Left lung (tissue), 10 donors: ENCODE results near the gene CLTA. TPM values are rescaled to one million over a fixed set of nuclear protein-coding genes. Genes with fewer than 3 reads are reported as not detected.
"Not testable (repeated sequence)": the region's sequence is repeated elsewhere in the genome, so short reads cannot be mapped to it uniquely, and the experiment has no call there.

ENCODE experiments used
- ATAC-seq: fragments of 200-7000 bp; cut with Tn5 transposase; one replicate; pipeline ENCODE4 v1.9.1; 2020; ENCODE audit warnings: moderate library complexity
- DNase-seq, 4 donors: peaks; one replicate each; pipeline ENCODE4 v3.0.0-alpha.2; 2013 to 2020
- H3K27ac ChIP-seq, 2 donors: fragments of 200-600 bp; sonication (generic) in 1 of 2; one replicate each; pipeline versions ENCODE4 v1.5.0 to v1.8.0; 2020 to 2021
- H3K27me3 ChIP-seq, 2 donors: fragments of 200-600 bp; sonication (generic) in 1 of 2; one replicate each; pipeline versions ENCODE4 v1.5.0 to v1.8.0; 2020 to 2021
- H3K36me3 ChIP-seq, 2 donors: fragments of 200-600 bp; sonication (generic) in 1 of 2; one replicate each; pipeline versions ENCODE4 v1.5.0 to v1.8.0; 2020 to 2021
- H3K4me1 ChIP-seq, 2 donors: fragments of 200-600 bp; one replicate each; pipeline ENCODE4 v1.8.0; 2021
- H3K4me3 ChIP-seq, 2 donors: fragments of 200-600 bp; sonication (generic) in 1 of 2; one replicate each; pipeline versions ENCODE4 v1.5.0 to v1.8.0; 2020 to 2021; ENCODE audit warnings: mild to moderate bottlenecking in 1 of 2
- H3K9me3 ChIP-seq, 2 donors: fragments of 200-600 bp; sonication (generic) in 1 of 2; one replicate each; pipeline versions ENCODE4 v1.5.0 to v1.8.0; 2020 to 2021
- intact Hi-C, 2 donors: fragments of 100-400 bp; cut with DNase I; formaldehyde crosslinking; loops; one replicate each; pipeline versions ENCODE4 v1.11.2 to v1.14.2; 2022
- polyA plus RNA-seq, 6 donors: library from polyadenylated mRNA; unstranded; fragments of 120-200 nt; gene quantifications; one replicate each; pipeline ENCODE4 v1.2.1, GENCODE V29; 2013; ENCODE audit not compliant: insufficient read length in 6 of 6
- total RNA-seq, 2 donors: library from RNA; stranded (reverse); fragmentation: NEBNext Ultra II Directional; extraction: Animal tissue kit (Norgen Biotek cat#: 25700); gene quantifications; one replicate each; pipeline ENCODE4 v1.2.1, GENCODE V29; 2021
- TF ChIP-seq, protein P1 (sequence below), 2 donors: fragments of 200-600 bp; sonication (generic) in 1 of 2; IDR thresholded peaks; one replicate each; pipeline versions ENCODE4 v1.5.0 to v1.8.0; 2021; ENCODE audit warnings: antibody characterized with exemption in 2 of 2
- donor health status: DM: no; HTN: yes; CAD: no.
- donor health status: DM: no; HTN: no; CAD: no.

Gene CLTA
- total and polyA plus RNA-seq, 8 donors = 199 to 237 (median 219) TPM

DNA sequence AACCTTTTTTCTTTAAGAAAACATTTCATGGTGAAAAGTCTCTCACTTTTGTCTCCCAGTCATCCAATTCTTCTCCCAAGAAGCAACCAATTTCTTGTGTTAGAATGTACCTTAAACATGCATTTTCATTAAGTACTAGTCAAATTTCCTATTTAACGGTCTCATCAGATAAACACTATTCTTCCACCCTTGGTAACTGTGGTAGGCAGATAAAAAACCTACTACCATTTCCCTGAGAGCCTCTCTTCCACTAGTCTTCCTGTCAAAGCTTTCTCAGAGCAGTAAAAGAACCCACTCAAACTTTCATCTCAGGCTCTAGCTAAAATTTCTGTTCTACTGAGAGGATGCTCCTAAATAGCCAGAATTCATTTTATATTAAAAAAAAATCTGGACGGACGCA lies 56.6 kb downstream of the CLTA start:
- Histone ChIP-seq H3K27me3 (no peaks in the 10 kb centered on the region), H3K4me1 (peaks cover 0 to 6% of the 10 kb centered on the region in 2 donors), H3K36me3 (peaks cover 0 to 46% of the 10 kb centered on the region in 2 donors), H3K4me3 (no peak overlapping the region), H3K9me3 (no peaks in the 10 kb centered on the region), H3K27ac (no peak overlapping the region)
- ATAC-seq (no peak), DNase-seq (no peak)
- TF ChIP-seq, protein P1, sequence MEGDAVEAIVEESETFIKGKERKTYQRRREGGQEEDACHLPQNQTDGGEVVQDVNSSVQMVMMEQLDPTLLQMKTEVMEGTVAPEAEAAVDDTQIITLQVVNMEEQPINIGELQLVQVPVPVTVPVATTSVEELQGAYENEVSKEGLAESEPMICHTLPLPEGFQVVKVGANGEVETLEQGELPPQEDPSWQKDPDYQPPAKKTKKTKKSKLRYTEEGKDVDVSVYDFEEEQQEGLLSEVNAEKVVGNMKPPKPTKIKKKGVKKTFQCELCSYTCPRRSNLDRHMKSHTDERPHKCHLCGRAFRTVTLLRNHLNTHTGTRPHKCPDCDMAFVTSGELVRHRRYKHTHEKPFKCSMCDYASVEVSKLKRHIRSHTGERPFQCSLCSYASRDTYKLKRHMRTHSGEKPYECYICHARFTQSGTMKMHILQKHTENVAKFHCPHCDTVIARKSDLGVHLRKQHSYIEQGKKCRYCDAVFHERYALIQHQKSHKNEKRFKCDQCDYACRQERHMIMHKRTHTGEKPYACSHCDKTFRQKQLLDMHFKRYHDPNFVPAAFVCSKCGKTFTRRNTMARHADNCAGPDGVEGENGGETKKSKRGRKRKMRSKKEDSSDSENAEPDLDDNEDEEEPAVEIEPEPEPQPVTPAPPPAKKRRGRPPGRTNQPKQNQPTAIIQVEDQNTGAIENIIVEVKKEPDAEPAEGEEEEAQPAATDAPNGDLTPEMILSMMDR (IDR thresholded peaks at IDR 0.05) = no peak
- intact Hi-C loops = loop anchor here in 1 of 2 donors (10.0 kb wide), 1 partner anchor 77 kb away; no protein-coding TSS in a partner anchor

DNA sequence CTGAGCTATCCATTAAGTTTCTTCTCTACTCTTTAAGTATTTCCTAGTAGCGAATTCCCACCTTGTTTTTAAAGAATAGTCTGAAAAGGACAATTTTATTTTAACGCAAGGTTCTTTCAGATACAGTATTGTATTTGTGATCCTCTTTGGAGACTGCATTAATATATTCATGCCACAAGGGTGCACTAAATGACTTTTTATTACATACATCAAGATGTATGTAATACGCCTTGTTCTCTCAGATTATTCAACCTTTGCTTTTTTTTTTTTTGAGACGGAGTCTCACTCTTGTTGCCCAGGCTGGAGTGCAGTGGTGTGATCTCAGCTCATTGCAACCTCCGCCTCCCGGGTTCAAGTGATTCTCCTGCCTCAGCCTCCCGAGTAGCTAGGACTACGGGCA lies 57.3 kb downstream of the CLTA start:
- TF ChIP-seq, protein P1 (IDR thresholded peaks at IDR 0.05) = peak in 1 of 2 donors; percentile 17
- H3K27ac ChIP-seq, H3K4me3 ChIP-seq, H3K9me3 ChIP-seq, H3K4me1 ChIP-seq, H3K27me3 ChIP-seq: not testable (repeated sequence)
- DNase-seq = peak in 2 of 4 donors; percentile 17 to 43
- peaks cover 0 to 39% of the 10 kb centered on the region in 2 donors for H3K36me3 ChIP-seq
- intact Hi-C loops = loop anchor here in 1 of 2 donors (10.0 kb wide), 1 partner anchor 77 kb away; no protein-coding TSS in a partner anchor
- peak; percentile 78 for ATAC-seq

DNA sequence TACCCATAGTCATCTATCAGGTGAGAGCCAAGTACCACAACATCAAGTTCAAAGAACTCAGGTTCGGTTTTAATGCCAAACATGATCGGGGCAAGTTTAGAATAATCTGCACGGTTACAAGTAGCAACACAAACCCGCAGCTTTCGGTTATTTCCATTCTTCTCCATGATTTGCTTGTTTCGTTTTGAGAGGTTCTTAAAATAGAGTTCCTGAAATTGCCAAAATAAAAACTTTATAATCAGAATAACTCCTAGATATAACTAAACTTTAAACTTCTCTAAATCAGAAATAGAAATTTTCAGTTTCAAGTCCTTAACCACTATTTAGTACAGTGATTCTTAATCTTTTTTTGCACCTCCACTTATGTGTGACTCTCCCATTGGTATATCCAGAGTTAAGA lies 58.5 kb downstream of the CLTA start:
- H3K9me3 ChIP-seq = no peaks in the 10 kb centered on the region
- TF ChIP-seq, protein P1 (IDR thresholded peaks at IDR 0.05) = no peak
- H3K4me3 ChIP-seq = no peak overlapping the region

DNA sequence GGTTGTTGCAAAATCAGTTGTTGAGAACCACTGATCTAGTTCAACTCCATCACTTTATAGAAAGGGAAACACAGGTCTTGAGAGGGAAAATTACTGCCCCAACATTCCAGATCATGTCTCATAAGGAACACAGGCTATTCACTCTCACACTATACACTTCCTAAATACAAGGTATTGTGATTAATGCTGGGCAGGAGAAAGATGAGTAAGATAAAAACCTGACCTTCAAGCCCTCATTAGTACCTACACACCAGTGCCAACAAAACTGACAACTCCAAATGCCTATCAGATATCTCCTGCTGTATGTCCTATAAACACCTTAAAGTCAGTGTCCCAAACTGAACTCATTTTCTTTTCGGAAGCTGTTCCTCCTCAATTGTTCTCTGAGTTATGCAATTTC lies 59.4 kb downstream of the CLTA start:
- H3K27ac ChIP-seq = no peak overlapping the region
- no peak for DNase-seq
- no peak for ATAC-seq
- peaks cover 0 to 6% of the 10 kb centered on the region in 2 donors for H3K4me1 ChIP-seq
- no peaks in the 10 kb centered on the region for H3K9me3 ChIP-seq
- H3K27me3 ChIP-seq = no peaks in the 10 kb centered on the region
- intact Hi-C loops = no loop called here
- H3K36me3 ChIP-seq = peaks cover 0 to 21% of the 10 kb centered on the region in 2 donors
- TF ChIP-seq, protein P1 (IDR thresholded peaks at IDR 0.05) = no peak
- H3K4me3 ChIP-seq = no peak overlapping the region

More for the DNA sequence above, 58.5 kb downstream of the CLTA start:
- DNase-seq (no peak), ATAC-seq (no peak)
- no peaks in the 10 kb centered on the region for H3K27me3 ChIP-seq
- peaks cover 0 to 6% of the 10 kb centered on the region in 2 donors for H3K4me1 ChIP-seq
- intact Hi-C loops = loop anchor here in 1 of 2 donors (10.0 kb wide), 1 partner anchor 76 kb away; no protein-coding TSS in a partner anchor
- peaks cover 0 to 27% of the 10 kb centered on the region in 2 donors for H3K36me3 ChIP-seq
- H3K27ac ChIP-seq = no peak overlapping the region

DNA sequence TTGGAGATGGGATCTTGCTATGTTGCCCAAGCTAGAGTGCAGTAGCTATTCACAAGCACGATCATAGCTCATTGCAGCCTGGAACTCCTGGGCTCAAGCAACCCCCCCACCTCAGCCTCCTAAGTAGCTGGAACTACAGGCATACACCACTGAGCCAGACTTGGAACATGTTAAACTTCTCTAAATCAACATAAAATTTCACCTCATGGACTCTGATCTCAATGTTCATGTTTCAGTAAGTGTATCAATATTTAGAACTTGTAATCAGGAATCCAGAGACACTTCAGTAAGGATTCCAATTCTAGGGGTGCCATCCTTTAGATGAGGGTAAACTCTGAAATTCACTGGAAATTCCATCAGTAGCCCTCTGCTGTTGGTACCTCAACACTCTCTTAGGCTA lies 60.7 kb downstream of the CLTA start:
- Histone ChIP-seq H3K4me1 (peaks cover 0 to 7% of the 10 kb centered on the region in 2 donors), H3K9me3 (no peaks in the 10 kb centered on the region), H3K4me3 (no peak overlapping the region), H3K36me3 (peaks cover 0 to 9% of the 10 kb centered on the region in 2 donors), H3K27me3 (no peaks in the 10 kb centered on the region), H3K27ac (no peak overlapping the region)
- DNase-seq (no peak), ATAC-seq (no peak)
- TF ChIP-seq, protein P1 (IDR thresholded peaks at IDR 0.05) = no peak
- intact Hi-C loops = no loop called here
